PC-9 (cell line): ENCODE data around the gene ORC4. TPM values are rescaled to one million over a fixed set of nuclear protein-coding genes. Genes with fewer than 3 reads are reported as not detected.
"Not testable (repeated sequence)": the region's sequence is repeated elsewhere in the genome, so short reads cannot be mapped to it uniquely, and the experiment has no call there.

Experiments
- BruUV-seq: library from RNA; stranded (reverse); fragments of 400-500 nt; replicated peaks from 2 replicates; lab custom pipeline; 2021; lab: Mats Ljungman, UMichigan
- CTCF ChIA-PET: fragments of 300-600 bp; sonication (Branson Sonifier 250); formaldehyde crosslinking; loops from one replicate; lab custom pipeline; 2022; ENCODE audit warnings: antibody characterized with exemption; lab: Charles Lee
- POLR2A ChIA-PET: fragments of 300-600 bp; sonication (Branson Sonifier 250); formaldehyde crosslinking; loops from one replicate; lab custom pipeline; 2022; ENCODE audit warnings: antibody characterized with exemption; ENCODE audit not compliant: unreplicated experiment; lab: Charles Lee
- DNase-seq, 2 experiments: peaks; one replicate each; pipeline versions ENCODE4 v3.0.0 to v3.0.0-alpha.2; 2015 to 2022; ENCODE audit warnings: mixed read lengths in 1 of 2
- H2AFZ ChIP-seq: fragments of 200-600 bp; sonication (generic); 2 replicates; pipeline ENCODE4 v1.8.1; 2017; ENCODE audit warnings: antibody characterized with exemption
- H3F3A ChIP-seq: fragments of 200-600 bp; sonication (generic); 2 replicates; pipeline ENCODE4 v1.8.1; 2017; ENCODE audit warnings: antibody characterized with exemption, mild to moderate bottlenecking, low read depth; ENCODE audit not compliant: insufficient read depth
- H3K27ac ChIP-seq: fragments of 200-600 bp; sonication (generic); 2 replicates; pipeline ENCODE4 v1.6.1; 2016; ENCODE audit warnings: mixed run types
- H3K27me3 ChIP-seq: fragments of 200-600 bp; sonication (generic); 2 replicates; pipeline ENCODE4 v1.6.1; 2016; ENCODE audit warnings: low read depth, mixed run types; ENCODE audit not compliant: insufficient read depth
- H3K36me3 ChIP-seq: fragments of 200-600 bp; sonication (generic); 2 replicates; pipeline ENCODE4 v1.6.1; 2016; ENCODE audit warnings: low read depth, mixed run types
- H3K4me1 ChIP-seq: fragments of 200-600 bp; sonication (generic); replicated peaks from 2 replicates; pipeline ENCODE4 v1.6.1; 2016; ENCODE audit warnings: mixed run types; ENCODE audit not compliant: insufficient read depth
- H3K4me2 ChIP-seq: fragments of 200-600 bp; sonication (generic); 2 replicates; pipeline ENCODE4 v1.6.1; 2017; ENCODE audit warnings: mixed run types
- H3K4me3 ChIP-seq: fragments of 200-600 bp; sonication (generic); 2 replicates; pipeline ENCODE4 v1.6.1; 2016; ENCODE audit warnings: mixed run types
- H3K79me2 ChIP-seq: fragments of 200-600 bp; sonication (generic); 2 replicates; pipeline ENCODE4 v1.6.1; 2017; ENCODE audit warnings: low read depth, mixed run types
- H3K9me2 ChIP-seq: fragments of 200-600 bp; sonication (generic); 2 replicates; pipeline ENCODE4 v1.8.1; 2017; ENCODE audit warnings: mild to moderate bottlenecking; ENCODE audit not compliant: insufficient read depth
- H3K9me3 ChIP-seq: fragments of 200-600 bp; sonication (generic); 2 replicates; pipeline ENCODE4 v1.8.1; 2016; ENCODE audit warnings: low read depth; ENCODE audit not compliant: insufficient read depth
- H4K20me1 ChIP-seq: fragments of 200-600 bp; sonication (generic); 2 replicates; pipeline ENCODE4 v1.8.1; 2017; ENCODE audit not compliant: insufficient read depth
- EZH2 ChIP-seq: fragments of 200-600 bp; sonication (generic); IDR thresholded peaks from 2 replicates; pipeline ENCODE4 v1.8.0; 2017; ENCODE audit warnings: antibody characterized with exemption, low read depth
- intact Hi-C: fragments of 100-400 bp; cut with micrococcal nuclease; formaldehyde crosslinking; loops from one replicate; pipeline ENCODE4 v1.10.0; 2022; ENCODE audit not compliant: unreplicated experiment
- total RNA-seq: library from RNA; stranded (reverse); gene quantifications from 2 replicates; pipeline ENCODE4 v1.2.3, GENCODE V29; 2021
- TF ChIP-seq, protein P1 (sequence below): fragments of 200-600 bp; sonication (generic); conservative IDR thresholded peaks from 2 replicates; pipeline ENCODE4 v1.6.1; 2017; ENCODE audit warnings: mixed run types, antibody characterized with exemption, mild to moderate bottlenecking, moderate library complexity

ORC4 gene
- total RNA-seq, 1 experiment from 2014 or later = 44.2 TPM

DNA sequence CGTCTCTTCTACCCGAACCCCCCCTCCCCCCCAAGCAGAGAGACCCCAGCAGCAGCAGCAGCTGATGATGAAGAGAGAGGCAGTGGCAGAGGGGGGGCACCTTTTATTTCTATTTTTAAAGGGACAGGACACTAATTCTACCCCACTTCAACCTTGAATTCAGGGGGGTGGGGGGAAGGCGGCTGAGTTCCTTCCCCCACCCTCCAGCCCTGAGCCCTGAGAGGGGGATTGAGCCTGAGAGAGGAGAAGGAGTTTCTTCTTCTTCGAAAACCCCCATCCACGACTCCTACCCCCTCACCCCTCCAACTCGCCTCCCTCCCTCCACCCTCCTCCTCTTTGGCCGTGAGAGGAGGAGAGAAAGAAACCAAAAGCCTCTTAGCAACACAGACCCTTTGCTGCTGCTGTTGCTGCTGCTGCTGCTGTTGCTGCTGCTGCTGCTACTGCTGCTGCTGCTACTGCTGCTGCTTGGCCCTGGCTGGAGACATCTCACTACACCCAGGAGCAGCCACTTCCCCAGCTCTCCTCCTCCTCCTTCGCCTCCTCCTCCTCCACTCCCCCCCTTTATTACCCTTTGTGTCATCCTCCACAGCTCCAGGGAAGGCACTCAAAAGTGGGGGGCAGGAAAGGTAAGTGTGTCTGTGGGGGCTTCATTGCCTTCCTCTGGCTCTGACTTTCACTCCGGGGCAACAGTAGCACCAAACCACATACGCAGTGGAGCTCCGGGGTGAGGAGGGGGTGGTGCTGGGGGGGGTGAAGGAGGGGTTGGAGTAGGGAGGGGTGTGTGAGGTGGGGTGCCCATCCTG lies 723 bp upstream of the ORC4 start, which contains the start of gene MBD5:
Gene MBD5, plus strand, starts transcription at position 33 of the 803 bp plus-strand sequence.
- Histone ChIP-seq H3K79me2 (peaks cover 85% of the 10 kb centered on the region), H3K4me1 (peaks cover 28% of the 10 kb centered on the region), H2AFZ (peak within 1 kb of the TSS; percentile 95), H3K27me3 (no peaks in the 10 kb centered on the region), H4K20me1 (peaks cover 15% of the 10 kb centered on the region; the same call in 1 of the 2 replicates), H3K36me3 (no peaks in the 10 kb centered on the region), H3K9me3 (no peaks in the 10 kb centered on the region), H3K27ac (peak within 1 kb of the TSS; percentile 68), H3K4me3 (peak within 1 kb of the TSS; percentile 77), H3F3A (peaks cover 7% of the 10 kb centered on the region), H3K4me2 (peak within 1 kb of the TSS; percentile 90), H3K9me2 (no peaks in the 10 kb centered on the region)
- DNase-seq = peak; percentile 37 to 38
- intact Hi-C loops = loop anchor here (10.0 kb wide), 1 partner anchor 624 kb away; the partner anchor contains the start of gene EPC2
- ChIA-PET POLR2A (interaction anchor here (0.5 to 1.0 kb wide), 18 partner anchors 8 to 1082 kb away, joined by 3 to 58 read pairs (median 6); no protein-coding TSS in a partner anchor), CTCF (interaction anchor here (0.6 to 0.9 kb wide), 9 partner anchors 119 to 1368 kb away, joined by 3 to 27 read pairs (median 4); no protein-coding TSS in a partner anchor)
- TF ChIP-seq, protein P1, sequence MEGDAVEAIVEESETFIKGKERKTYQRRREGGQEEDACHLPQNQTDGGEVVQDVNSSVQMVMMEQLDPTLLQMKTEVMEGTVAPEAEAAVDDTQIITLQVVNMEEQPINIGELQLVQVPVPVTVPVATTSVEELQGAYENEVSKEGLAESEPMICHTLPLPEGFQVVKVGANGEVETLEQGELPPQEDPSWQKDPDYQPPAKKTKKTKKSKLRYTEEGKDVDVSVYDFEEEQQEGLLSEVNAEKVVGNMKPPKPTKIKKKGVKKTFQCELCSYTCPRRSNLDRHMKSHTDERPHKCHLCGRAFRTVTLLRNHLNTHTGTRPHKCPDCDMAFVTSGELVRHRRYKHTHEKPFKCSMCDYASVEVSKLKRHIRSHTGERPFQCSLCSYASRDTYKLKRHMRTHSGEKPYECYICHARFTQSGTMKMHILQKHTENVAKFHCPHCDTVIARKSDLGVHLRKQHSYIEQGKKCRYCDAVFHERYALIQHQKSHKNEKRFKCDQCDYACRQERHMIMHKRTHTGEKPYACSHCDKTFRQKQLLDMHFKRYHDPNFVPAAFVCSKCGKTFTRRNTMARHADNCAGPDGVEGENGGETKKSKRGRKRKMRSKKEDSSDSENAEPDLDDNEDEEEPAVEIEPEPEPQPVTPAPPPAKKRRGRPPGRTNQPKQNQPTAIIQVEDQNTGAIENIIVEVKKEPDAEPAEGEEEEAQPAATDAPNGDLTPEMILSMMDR = no peak
- no peak for TF ChIP-seq EZH2
- TSS peak; percentile 84 for BruUV-seq

DNA sequence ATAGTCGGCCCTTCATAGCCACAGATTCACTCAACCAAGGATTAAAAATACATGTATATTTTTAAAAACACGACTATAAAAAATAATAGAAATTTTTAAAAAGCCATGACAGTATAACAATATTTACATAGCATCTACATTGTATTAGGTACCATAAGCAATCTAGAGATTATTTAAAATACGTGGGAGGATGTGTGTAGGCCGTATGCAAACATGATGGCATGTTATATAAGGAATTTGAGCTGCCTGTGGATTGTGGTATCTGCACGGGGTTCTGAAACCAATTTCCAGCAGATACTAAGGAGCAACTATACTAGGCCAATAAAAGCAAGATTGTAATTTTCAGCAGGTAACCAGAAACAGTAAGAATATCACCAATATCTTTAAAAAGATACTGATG lies 5.9 kb downstream of the ORC4 start:
- intact Hi-C loops = no loop called here
- H3K9me3 ChIP-seq = no peaks in the 10 kb centered on the region
- H3K4me1 ChIP-seq = peaks cover 12% of the 10 kb centered on the region
- no peaks in the 10 kb centered on the region for H3K27me3 ChIP-seq
- TF ChIP-seq, protein P1 = no peak
- TF ChIP-seq EZH2 = no peak
- H3K36me3 ChIP-seq = no peaks in the 10 kb centered on the region
- no peaks in the 10 kb centered on the region; the same call in 1 of the 2 replicates for H3F3A ChIP-seq
- CTCF ChIA-PET = no interaction called here
- no peak overlapping the region for H3K4me3 ChIP-seq
- no peak overlapping the region for H2AFZ ChIP-seq
- DNase-seq = no peak
- H3K9me2 ChIP-seq = no peaks in the 10 kb centered on the region
- POLR2A ChIA-PET = no interaction called here
- BruUV-seq = no TSS peak
- H3K27ac ChIP-seq = no peak overlapping the region
- H3K4me2 ChIP-seq = no peak overlapping the region
- peaks cover 99% of the 10 kb centered on the region for H3K79me2 ChIP-seq
- H4K20me1 ChIP-seq = peaks cover 10% of the 10 kb centered on the region; the same call in 1 of the 2 replicates

DNA sequence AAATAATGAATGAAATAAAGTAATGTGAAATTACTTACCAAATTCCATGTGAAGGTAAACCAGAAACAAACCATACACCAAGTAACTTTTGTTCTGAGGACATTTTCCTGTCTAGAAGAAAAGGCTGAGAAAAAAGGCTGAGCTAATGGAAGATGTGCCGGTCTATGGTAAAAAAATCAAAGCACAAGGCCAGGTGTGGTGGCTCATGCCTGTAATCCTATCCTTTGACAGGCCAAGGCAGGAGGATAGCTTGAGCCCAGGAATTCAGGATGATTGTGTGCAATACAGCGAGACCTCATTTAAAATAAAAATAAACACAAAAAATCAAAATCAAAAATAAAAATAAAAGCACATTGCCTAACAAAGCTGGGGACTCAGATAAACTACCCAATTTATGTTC lies 6.7 kb downstream of the ORC4 start:
- TF ChIP-seq EZH2 = no peak
- TF ChIP-seq, protein P1 = no peak
- intact Hi-C loops = no loop called here
- no TSS peak for BruUV-seq
- ChIA-PET CTCF (no interaction called here), POLR2A (no interaction called here)
- no peak overlapping the region for H3K4me3 ChIP-seq
- peaks cover 99% of the 10 kb centered on the region for H3K79me2 ChIP-seq
- H3F3A ChIP-seq = no peaks in the 10 kb centered on the region
- no peaks in the 10 kb centered on the region for H3K9me2 ChIP-seq
- peaks cover 3% of the 10 kb centered on the region; the same call in 1 of the 2 replicates for H4K20me1 ChIP-seq
- no peak overlapping the region for H2AFZ ChIP-seq
- H3K4me1 ChIP-seq = peaks cover 10% of the 10 kb centered on the region
- no peak overlapping the region for H3K4me2 ChIP-seq
- no peaks in the 10 kb centered on the region for H3K36me3 ChIP-seq
- no peaks in the 10 kb centered on the region for H3K27me3 ChIP-seq
- H3K9me3 ChIP-seq = no peaks in the 10 kb centered on the region
- DNase-seq = no peak
- no peak overlapping the region for H3K27ac ChIP-seq

DNA sequence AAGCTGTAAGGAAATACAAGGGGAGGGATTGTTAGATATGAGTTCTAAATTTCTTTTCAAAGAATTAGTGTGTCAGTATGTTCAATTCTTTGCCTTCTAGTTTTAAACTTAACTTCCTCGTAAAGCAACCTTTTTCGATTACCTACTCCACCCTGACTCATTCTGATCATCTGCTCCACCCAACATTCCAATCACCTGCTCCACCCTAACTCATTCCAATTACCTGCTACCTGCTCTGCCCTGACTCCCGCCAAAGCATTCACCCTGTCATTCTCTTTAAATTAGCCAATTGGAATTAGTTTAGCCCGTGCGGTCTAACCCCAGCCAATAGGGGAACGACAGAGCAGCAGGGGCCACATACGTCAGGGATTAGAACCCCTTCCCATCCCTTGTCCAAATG lies 12.1 kb downstream of the ORC4 start:
- H3K27ac ChIP-seq, POLR2A ChIA-PET, H3K9me3 ChIP-seq, H2AFZ ChIP-seq, DNase-seq, H3K4me2 ChIP-seq, H3F3A ChIP-seq, H3K4me3 ChIP-seq, H3K4me1 ChIP-seq, CTCF ChIA-PET, H3K9me2 ChIP-seq, H3K36me3 ChIP-seq, H3K27me3 ChIP-seq, H4K20me1 ChIP-seq, BruUV-seq, intact Hi-C loops: not testable (repeated sequence)
- peaks cover 96% of the 10 kb centered on the region for H3K79me2 ChIP-seq
